GM18868 (cell line): Measurements from ENCODE around the gene IFITM1.
"Not testable (repeated sequence)": the region's sequence is repeated elsewhere in the genome, so short reads cannot be mapped to it uniquely, and the experiment has no call there.

Experiments
- ATAC-seq: cut with Tn5 transposase; IDR thresholded peaks from one replicate; pipeline ENCODE4 v1.9.1; 2021; ENCODE audit warnings: mild to moderate bottlenecking, moderate library complexity; ENCODE audit not compliant: unreplicated experiment

Gene IFITM1

GRCh38 chr11:362642-363442 is 49.0 kb downstream of the IFITM1 start:
- no peak for ATAC-seq

GRCh38 chr11:363443-363805 is 49.6 kb downstream of the IFITM1 start:
- ATAC-seq, result not testable (repeated sequence)

- no peak for ATAC-seq
These were observed 50.3 kb downstream of the IFITM1 start for GRCh38 chr11:363948-364761.
